Ishikawa (cell line): ENCODE measurements around the gene LRBA.

Experiments
- CEBPB ChIP-seq: IDR thresholded peaks from 2 replicates; pipeline ENCODE4 v1.6.1; 2012
- CREB1 ChIP-seq: IDR thresholded peaks from 2 replicates; pipeline ENCODE4 v1.6.1; 2012; ENCODE audit warnings: low read depth
- EGR1 ChIP-seq: IDR thresholded peaks from 2 replicates; pipeline ENCODE4 v1.6.1; 2012
- EP300 ChIP-seq: IDR thresholded peaks from 2 replicates; pipeline ENCODE4 v1.6.1; 2012; ENCODE audit warnings: borderline replicate concordance
- FOXM1 ChIP-seq: IDR thresholded peaks from 2 replicates; pipeline ENCODE4 v1.6.1; 2012; ENCODE audit warnings: low read depth, borderline replicate concordance
- MAX ChIP-seq: IDR thresholded peaks from 2 replicates; pipeline ENCODE4 v1.6.1; 2012
- NFIC ChIP-seq: IDR thresholded peaks from 2 replicates; pipeline ENCODE4 v1.6.1; 2012
- RAD21 ChIP-seq: IDR thresholded peaks from 2 replicates; pipeline ENCODE4 v1.6.1; 2012; ENCODE audit warnings: low read depth
- REST ChIP-seq: IDR thresholded peaks from 2 replicates; pipeline ENCODE4 v1.6.1; 2012; ENCODE audit warnings: low read depth, mild to moderate bottlenecking
- TAF1 ChIP-seq: IDR thresholded peaks from 2 replicates; pipeline ENCODE4 v1.6.1; 2012; ENCODE audit warnings: low read depth, mild to moderate bottlenecking
- TCF12 ChIP-seq: IDR thresholded peaks from 2 replicates; pipeline ENCODE4 v1.6.1; 2012; ENCODE audit warnings: low read depth
- TEAD4 ChIP-seq: IDR thresholded peaks from 2 replicates; pipeline ENCODE4 v1.6.1; 2012
- USF1 ChIP-seq: IDR thresholded peaks from 2 replicates; pipeline ENCODE4 v1.6.1; 2012
- YY1 ChIP-seq: IDR thresholded peaks from 2 replicates; pipeline ENCODE4 v1.6.1; 2012; ENCODE audit warnings: low read depth
- ZBTB7A ChIP-seq: IDR thresholded peaks from 2 replicates; pipeline ENCODE4 v1.6.1; 2012; ENCODE audit warnings: low read depth

LRBA gene

GRCh38 chr4:150547154-150547838 is 467.8 kb downstream of the LRBA start:
- no peak for TF ChIP-seq ZBTB7A
- TF ChIP-seq CEBPB, result no peak
- no peak for TF ChIP-seq FOXM1
- TF ChIP-seq TCF12, result no peak

GRCh38 chr4:150546286-150546685 is 468.8 kb downstream of the LRBA start:
- TF ChIP-seq EGR1 (no peak), FOXM1 (no peak), TEAD4 (no peak), TCF12 (no peak), CEBPB (no peak), MAX (no peak), EP300 (no peak), TAF1 (no peak), YY1 (no peak), ZBTB7A (no peak), USF1 (no peak), REST (no peak), NFIC (no peak), CREB1 (no peak), RAD21 (no peak)

GRCh38 chr4:150543042-150543441 is 472.0 kb downstream of the LRBA start:
- no peak for TF ChIP-seq TCF12
- no peak for TF ChIP-seq YY1
- TF ChIP-seq CREB1, result no peak
- TF ChIP-seq FOXM1, result no peak
- no peak for TF ChIP-seq RAD21
- no peak for TF ChIP-seq REST
- TF ChIP-seq NFIC, result no peak
- no peak for TF ChIP-seq TEAD4
- TF ChIP-seq EP300, result no peak
- TF ChIP-seq USF1, result no peak
- TF ChIP-seq CEBPB, result no peak

GRCh38 chr4:150541681-150542080 is 473.4 kb downstream of the LRBA start:
- no peak for TF ChIP-seq CREB1
- no peak for TF ChIP-seq TAF1
- no peak for TF ChIP-seq TEAD4
- TF ChIP-seq ZBTB7A, result no peak
- no peak for TF ChIP-seq REST

GRCh38 chr4:150540959-150541360 is 474.1 kb downstream of the LRBA start:
- TF ChIP-seq FOXM1 (no peak), YY1 (no peak), EGR1 (no peak), USF1 (no peak)
